Panc1 (cell line): ENCODE data around the gene TBC1D23.

Experiments
- CTCF ChIP-seq: fragments of 450-650 bp; IDR thresholded peaks from 2 replicates; pipeline ENCODE4 v1.5.1; 2017; ENCODE audit warnings: mild to moderate bottlenecking
- POLR2AphosphoS5 ChIP-seq: IDR thresholded peaks from 2 replicates; pipeline ENCODE4 v1.6.1; 2012; ENCODE audit warnings: mild to moderate bottlenecking, low read depth, low read length, moderate library complexity
- REST ChIP-seq, 2 experiments: IDR thresholded peaks; 2 replicates each; pipeline ENCODE4 v1.6.1; 2011 to 2012; ENCODE audit warnings: low read depth in 2 of 2, control low read depth in 1 of 2, low read length in 1 of 2, mild to moderate bottlenecking in 1 of 2, moderate library complexity in 1 of 2; ENCODE audit not compliant: insufficient read depth in 1 of 2
- SIN3A ChIP-seq: IDR thresholded peaks from 2 replicates; pipeline ENCODE4 v1.6.1; 2012; ENCODE audit warnings: low read depth, mild to moderate bottlenecking, low read length, moderate library complexity, borderline replicate concordance; ENCODE audit not compliant: insufficient read depth

GRCh38 chr3:100265016-100265415 lies 4.2 kb downstream of the TBC1D23 start:
- TF ChIP-seq CTCF = no peak
- TF ChIP-seq POLR2AphosphoS5 = no peak
- no peak for TF ChIP-seq SIN3A
- TF ChIP-seq REST (IDR thresholded peaks at IDR 0.05; ENCODE audit: insufficient read depth in 1 of 2, low read depth in 2 of 2, low read length in 1 of 2) = no peak
